Activated T-helper 9 cell treated with anti-CD3 and anti-CD28 coated beads, Interleukin-2, amount 50 U/mL, for 16 hours (primary cell): ENCODE measurements around the gene RPS6KA4.

Source experiments
- DNase-seq: peaks from one replicate; pipeline ENCODE4 v3.0.0-alpha.2; 2020; ENCODE audit warnings: low read depth

RPS6KA4 gene

DNA sequence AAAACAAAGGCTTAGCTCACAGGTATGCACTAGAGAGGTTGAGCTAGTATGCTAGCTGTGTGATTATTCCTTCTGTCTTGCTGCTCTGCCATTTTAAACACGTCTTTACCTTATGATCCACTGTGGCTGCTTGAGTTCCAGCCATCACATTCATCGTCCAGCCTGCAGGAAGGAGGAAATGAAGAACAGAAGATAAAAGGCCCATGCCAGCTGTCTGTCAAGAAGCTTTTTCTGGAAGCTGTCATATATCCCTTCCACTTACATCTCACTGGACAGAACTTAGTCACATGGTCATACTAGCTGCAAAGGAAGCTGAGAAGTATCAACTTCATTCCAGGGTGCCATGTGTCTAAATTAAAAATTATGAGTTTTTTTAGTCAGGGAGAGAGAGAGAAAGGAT is 31.6 kb upstream of the RPS6KA4 start:
- no peak for DNase-seq

DNA sequence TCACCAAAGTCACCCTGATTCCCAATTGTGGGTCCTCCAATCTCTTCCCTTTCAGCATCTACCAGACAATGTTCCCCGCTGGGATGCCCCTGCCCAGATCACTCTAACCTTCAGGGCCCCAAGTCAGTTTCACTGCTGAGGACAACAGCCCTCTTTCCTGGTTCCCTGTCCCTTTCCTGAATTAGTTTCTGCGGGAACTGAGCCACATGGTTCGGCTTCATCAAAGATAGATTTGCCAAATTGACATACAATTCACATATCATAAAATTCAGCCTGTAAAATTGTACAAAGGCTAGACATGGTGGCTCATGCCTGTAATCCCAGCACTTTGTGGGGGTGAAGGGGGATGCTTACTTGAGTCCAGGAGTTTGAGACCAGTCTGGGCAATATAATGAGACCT is 31.0 kb upstream of the RPS6KA4 start:
- no peak for DNase-seq

DNA sequence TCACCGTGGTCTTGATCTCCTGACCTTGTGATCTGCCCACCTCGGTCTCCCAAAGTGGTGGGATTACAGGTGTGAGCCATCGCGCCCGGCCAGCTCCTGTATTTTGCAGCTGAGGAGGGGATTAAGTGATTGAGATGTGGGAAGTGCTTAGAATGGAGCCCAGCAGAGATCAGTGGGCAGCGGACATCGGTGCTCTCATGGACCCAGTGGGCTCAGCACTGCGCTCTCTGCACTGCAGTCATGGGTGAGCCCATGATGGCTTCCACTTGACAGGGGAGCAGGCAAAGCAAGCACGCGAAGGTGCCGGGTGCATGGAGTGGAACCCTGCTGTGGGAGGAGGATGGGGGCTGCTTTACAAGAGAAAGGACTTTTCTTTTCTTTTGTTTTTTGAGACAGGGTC is 28.1 kb upstream of the RPS6KA4 start:
- no peak for DNase-seq

DNA sequence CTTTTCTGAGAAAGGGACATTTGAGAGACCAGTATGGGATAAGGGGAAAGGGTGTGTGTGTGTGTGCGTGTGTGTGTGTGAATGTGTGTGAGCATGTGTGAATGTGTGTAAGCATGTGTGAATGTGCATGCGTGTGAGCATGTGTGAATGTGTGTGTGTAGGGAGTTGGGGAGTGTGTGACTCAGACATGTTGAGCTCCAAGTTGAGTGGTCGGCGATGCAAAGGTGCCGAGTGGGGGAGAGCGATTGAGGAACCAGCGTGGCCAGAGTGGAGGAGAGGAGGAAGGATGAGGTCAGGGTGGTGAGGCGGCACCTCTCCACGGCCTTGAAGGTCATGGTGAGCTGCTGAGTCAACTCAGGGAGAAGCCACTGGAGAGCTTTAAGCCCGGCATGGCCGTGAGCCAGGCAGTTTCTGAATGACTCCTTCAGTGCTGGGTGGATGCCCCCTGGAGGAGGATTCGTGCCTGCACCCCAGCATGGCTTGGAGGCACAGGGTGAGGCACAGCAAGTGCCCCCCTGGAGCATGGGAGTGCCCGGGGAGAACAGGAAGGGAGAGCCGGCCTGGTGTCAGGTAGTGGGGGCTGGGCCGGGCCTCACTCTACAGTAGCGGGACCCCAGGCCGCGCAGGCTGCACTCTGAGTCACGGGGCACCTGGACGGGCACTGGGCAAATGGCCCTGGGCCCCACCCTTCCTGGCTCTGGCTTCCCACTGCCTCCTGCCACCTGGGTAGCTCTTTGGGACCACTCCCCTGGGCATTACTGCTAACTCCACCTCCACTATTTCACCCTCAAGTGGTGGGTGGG is 27.2 kb upstream of the RPS6KA4 start:
- peak; percentile 53 for DNase-seq

DNA sequence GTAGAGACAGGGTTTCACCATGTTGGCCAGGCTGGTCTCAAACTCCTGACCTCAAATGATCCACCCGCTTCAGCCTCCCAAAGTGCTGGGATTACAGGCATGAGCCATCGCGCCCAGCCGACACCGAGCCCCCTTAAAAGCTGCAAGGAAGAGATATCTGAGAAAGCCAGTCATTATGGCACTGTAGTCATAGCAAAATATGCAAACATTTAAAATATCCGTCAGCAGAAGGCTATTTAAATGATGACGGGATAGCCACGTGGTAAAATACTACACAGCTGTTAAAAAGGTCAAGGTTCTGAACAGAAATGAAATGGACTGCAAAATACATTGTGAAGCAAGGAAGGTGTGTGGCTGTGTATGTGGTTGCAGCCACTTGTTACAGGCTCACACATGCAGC is 25.4 kb upstream of the RPS6KA4 start:
- DNase-seq, result no peak

DNA sequence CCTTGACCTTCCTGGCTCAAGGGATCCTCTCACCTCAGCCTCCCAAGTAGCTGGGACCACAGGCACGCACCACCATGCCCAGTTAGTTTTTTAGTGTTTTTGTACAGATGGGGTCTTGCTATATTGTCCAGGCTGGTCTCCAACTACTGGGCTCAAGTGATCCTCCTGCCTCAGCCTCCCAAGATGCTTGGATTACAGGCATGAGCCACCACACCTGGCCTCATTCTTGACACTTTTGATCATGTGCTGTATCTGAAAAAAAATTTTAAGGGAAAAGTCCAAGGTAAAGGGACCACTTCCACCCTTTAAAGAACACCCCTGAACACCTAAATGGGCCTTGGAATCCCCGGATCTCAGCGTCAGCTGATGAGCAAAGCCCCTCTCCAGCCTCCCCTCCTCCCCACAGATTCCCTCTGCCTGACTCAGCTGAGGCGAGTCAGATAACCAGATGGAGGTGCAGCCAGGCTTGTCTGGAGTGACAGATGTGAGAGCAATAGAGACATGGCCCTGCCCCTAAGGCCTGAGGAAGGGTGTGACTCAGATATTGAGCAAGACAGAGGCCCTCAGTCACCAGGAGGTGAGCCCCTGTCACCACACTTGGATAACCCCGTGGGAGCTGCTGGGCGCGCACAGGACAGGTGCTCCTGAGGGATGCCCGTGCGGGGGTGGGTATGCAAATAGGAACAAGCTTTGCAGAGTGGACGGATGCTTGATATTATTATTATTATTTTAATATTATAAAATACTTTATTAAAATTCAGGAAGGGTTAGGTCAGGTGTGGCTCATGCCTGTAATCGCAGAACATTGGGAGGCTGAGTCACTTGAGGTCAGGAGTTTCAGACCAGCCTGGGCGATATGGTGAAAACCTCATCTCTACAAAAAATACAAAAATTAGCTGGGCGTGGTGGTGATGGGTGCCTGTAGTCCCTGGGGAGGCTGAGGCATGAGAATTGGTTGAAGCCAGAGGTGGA is 23.9 kb upstream of the RPS6KA4 start:
- no peak for DNase-seq

DNA sequence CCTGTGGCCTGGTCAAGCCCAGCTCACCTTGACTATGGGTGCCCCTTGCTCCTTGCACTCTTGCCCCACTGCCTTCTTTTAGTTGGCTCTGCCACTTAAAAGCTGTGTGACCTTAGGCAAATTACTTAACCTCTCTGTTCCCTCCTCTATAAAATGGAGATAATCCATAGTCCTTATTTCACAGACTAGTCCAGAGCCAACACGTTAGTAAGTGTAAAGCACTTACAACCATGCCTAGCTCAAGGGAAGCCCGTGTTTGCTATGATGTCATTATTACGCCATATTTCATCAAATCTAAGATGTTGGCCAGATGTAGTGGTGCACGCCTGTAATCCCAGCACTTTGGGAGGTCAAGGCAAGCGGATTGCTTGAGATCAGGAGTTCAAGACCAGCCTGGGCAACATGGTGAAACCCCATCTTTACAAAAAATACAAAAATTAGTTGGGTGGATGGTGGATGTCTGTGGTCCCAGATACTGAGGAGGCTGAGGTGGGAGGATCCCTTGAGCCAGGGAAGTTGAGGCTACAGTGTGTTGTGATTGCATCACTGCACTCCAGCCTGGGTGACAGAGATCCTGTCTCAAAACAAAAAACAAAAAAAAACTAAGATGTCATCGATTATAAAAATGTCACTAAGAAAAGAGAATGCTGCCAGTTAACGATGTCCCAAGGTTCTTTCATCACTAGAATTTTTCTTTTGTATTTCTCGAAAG is 21.3 kb upstream of the RPS6KA4 start:
- DNase-seq, result no peak

DNA sequence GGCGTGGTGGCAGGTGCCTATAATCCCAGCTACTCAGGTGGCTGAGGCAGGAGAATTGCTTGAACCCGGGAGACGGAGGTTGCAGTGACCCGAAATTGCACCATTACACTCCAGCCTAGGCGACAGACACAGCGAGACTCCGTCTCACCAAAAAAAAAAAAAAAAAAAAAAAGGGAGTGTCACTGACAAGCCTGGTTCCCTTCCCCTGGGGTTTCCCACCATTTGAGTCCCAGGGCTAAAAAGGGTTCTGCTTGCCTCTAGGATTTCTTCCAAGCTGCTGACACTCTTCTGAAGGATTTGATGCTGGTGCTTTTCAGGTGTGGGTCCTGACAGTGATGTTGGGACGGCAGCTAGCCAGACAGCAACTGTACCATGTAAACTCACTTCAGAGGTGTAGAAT is 20.2 kb upstream of the RPS6KA4 start:
- DNase-seq, result no peak

DNA sequence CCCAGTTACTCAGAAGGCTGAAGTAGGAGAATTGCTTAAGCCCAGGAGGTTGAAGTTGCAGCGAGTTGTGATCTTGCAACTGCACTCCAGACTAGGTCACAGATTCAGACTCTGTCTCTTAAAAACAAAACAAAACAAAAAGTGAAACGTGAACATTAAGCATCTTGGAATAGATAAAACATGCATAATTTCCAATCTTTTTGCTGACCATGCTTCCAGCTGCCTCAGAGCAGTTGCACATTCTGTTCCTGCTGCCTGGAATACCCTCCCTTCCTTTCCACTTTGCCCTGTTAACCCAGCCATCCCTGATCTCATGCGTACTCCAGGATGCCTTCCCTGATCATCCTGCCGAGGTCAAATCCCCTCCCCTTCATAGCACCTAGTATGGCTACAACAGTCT is 19.7 kb upstream of the RPS6KA4 start:
- no peak for DNase-seq

DNA sequence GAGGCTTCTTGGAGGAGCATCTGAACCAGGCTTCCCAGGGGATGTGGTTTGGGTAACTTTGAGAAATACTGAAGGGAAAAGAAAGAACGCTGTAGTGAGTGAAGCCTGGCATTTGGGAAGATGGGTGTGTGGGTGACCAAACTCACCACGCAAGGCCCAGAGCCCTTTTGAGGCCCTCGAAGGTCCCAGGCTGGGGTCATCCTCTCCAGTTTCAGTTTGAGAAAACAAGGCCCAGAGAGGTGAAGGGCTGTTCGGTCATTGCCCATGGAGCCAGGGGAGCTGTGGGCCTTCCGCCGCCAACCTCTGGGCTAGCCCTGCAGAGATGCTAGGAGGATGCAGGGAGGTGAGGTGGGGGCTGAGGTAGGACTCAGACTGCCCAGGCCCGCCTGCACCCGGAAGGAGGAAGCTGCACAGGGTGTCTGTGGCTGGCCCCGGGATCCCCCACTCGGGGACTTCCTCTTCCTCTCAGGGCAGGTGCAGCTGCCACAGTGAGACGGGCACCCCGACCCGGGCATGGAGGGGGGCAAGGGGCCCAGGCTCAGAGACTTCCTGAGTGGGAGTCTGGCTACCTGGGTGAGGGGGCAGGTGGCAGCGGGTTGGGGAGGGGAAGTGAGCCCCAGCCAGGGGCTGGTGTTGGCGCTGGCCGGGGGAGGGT is 19.1 kb upstream of the RPS6KA4 start, which contains the start of gene CCDC88B:
TSS of gene CCDC88B (plus strand) at position 451 of the 655 bp plus-strand sequence. CDS start at position 514, 63 bp downstream.
- DNase-seq, result peak; percentile 78

DNA sequence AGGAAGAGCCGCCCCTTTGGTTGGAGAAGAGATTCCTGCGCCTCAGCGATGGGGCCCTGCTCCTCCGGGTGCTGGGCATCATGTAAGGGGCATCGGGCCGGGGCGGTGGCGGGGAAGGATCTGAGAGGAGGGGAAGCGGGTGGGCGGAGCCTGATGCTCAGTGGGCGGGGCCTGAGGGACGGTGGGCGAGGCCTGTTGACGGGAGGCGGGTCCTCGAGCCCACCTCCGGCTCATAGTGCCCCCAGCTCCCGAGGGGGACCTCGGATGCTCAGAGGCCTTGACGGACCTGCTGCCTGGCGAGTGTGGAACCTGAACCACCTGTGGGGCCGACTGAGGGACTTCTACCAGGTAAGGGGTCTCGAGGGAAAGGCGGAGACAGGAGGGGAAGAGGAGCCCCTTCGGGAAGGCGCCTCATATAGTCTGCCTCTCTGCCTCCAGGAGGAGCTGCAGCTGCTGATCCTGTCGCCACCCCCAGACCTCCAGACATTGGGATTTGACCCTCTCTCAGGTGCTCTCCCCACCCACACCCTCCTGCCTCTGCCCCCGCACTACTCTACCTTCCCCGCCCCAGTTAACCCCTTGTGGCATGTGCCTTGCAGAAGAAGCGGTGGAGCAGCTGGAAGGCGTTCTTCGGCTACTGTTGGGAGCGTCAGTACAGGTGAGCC is 18.2 kb upstream of the RPS6KA4 start:
- peak; percentile 71 for DNase-seq

DNA sequence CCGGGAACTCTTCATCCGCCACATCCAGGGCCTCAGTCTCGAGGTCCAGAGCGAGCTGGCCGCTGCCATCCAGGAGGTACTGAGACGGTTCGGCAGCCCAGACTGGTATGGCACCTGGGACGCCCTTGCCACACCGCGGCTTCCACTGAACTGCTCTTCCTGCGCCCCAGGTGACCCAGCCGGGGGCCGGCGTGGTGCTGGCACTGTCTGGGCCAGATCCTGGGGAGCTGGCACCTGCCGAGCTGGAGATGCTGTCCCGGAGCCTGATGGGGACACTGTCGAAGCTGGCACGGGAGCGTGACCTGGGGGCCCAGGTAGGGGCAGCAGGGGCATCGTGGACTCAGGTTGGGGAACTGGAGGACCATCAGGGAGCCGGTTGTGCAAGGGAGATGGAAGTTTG is 17.5 kb upstream of the RPS6KA4 start:
- DNase-seq, result no peak

DNA sequence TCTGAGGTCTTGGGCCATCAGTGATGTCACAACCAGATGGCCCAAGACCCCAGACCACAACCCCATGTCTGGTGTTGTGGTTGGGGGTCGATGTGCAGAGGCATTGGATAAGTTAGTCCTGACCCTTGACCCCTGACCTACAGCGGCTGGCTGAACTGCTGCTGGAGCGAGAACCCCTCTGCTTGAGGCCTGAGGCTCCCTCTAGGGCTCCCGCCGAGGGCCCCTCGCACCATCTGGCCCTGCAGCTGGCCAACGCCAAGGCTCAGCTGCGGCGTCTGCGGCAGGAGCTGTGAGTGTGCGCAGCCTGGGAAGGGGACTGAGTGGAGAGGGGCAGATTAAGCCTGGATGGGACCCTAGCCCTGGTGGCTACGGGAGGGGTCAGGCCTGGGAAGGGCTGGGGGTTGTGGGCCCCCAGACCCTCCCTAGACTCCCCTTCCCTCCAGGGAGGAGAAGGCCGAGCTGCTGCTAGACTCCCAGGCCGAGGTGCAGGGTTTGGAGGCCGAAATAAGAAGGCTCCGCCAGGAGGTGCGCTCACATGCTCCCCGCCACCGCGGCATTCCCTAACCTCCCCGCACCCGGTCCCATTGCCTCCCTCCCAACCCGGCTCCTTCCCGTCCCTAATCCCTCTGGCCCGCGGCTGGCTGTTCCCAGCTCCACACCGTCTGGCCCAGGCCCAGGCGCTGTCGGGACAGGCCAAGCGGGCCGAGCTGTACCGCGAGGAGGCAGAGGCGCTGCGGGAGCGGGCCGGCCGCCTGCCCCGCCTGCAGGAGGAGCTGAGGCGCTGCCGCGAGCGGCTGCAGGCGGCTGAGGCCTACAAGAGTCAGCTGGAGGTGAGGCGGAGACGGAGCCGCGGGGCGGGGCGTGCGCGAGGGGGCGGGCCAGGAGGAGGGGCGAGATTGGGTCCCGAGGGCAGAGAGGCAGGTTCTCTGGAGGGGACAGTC is 16.8 kb upstream of the RPS6KA4 start:
- DNase-seq, result peak; percentile 84

DNA sequence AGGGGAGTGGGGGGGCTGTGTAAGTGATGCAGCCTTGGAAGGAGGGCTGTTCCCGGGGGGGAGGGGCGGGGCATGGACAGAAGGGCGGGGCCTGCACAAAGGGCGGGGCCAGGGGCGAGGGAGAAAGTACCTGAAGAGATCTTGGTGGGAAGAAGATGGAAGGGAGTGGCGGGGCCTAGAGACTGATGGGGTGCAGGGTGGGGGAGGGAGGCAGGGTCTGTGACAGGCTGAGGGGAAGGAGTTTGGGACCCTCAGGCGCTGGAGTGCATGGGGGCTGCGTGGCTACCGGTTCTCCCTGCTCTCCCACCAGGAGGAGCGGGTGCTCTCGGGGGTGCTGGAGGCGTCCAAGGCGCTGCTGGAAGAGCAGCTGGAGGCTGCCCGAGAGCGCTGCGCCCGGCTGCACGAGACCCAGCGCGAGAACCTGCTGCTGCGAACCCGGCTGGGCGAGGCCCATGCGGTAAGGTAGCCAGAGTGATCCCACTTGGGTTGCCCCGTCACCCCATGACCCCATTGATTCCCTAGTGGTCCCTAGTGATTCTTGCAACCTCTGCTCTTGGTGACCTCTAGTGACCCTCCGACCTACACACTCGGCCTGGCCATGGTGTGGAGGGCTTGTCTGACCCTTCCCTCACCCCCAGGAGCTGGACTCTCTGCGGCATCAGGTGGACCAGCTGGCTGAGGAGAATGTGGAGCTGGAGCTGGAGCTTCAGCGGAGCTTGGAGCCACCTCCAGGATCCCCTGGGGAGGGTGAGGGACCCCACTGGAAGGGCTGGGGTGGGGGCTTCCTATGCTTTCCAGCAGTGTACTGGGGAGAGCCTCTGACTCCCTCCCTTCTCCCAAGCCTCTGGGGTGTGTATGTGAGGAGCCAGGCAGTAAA is 15.9 kb upstream of the RPS6KA4 start:
- no peak for DNase-seq

DNA sequence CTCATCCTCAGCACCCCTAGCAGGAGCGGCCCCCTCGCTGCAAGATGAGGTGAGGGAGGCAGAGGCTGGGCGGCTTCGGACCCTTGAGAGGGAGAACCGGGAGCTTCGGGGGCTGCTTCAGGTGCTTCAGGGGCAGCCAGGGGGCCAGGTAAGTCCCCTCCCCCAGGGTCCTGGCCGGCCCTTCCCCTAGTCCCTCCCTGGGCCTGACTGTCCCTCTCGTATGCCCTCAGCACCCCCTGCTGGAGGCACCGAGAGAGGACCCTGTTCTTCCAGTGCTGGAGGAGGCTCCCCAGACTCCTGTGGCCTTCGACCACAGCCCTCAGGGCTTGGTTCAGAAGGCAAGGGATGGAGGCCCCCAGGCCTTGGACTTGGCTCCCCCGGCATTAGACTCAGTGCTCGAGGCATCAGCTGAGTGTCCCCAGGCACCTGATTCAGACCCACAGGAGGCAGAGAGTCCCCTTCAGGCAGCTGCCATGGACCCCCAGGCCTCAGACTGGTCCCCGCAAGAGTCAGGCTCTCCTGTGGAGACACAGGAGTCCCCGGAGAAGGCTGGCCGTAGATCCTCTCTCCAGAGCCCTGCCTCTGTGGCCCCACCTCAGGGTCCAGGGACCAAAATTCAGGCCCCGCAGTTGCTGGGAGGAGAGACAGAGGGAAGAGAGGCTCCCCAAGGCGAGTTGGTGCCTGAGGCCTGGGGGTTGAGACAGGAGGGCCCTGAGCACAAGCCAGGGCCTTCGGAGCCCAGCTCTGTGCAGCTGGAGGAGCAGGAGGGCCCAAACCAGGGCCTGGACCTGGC is 15.0 kb upstream of the RPS6KA4 start:
- no peak for DNase-seq

DNA sequence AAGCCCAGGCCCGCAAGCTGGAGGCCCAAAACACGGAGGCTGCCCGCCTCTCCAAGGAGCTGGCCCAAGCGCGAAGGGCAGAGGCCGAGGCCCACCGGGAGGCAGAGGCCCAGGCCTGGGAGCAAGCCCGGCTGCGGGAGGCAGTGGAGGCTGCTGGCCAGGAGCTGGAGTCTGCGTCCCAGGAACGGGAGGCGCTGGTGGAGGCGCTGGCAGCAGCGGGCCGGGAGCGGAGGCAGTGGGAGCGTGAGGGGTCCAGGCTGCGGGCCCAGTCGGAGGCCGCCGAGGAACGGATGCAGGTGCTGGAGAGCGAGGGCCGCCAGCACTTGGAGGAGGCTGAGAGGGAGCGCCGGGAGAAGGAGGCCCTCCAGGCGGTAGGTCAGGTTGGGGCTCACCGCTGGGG is 14.2 kb upstream of the RPS6KA4 start:
- no peak for DNase-seq

DNA sequence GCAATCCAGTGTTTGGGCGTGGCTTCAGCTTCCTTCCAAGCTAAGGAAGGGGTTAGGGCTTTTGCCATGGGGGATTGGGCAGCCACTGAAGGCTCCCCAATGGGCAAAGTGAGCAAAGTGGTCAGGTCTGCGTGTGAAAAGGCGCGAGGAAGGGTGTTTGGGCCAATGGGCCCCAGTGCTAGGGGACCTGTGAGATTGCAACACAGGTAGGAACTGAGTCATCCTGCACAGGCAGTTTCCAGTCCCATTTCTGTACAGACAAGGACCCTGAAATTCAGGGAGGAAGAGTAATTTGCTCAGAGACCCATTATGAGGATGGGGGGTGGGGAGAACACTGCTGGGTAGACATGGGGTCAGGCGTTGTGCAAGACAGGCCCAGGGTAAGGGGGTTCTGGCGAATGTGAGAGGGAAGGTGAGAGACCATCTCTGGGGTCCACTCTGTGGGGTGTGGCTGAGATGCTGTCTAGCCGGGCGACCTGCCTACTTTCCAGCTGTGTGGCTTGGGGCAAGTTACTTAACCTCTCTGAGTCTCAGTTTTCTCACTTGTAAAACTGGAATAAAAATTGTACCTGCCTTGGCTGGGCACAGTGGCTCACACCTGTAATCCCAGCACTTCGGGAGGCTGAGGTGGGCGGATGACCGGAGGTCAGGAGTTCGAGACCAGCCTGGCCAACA is 11.6 kb upstream of the RPS6KA4 start:
- no peak for DNase-seq
